Stimulated activated CD4-positive, alpha-beta T cell treated with anti-CD3 and anti-CD28 coated beads, Interleukin-1b, Interleukin-23, amount 100 ng/mL, for 24 hours (primary cell): ENCODE measurements around the gene FAM219A.
"Not testable (repeated sequence)": the region's sequence is repeated elsewhere in the genome, so short reads cannot be mapped to it uniquely, and the experiment has no call there.

Experiments used
- DNase-seq, 4 experiments: peaks; one replicate each; pipeline ENCODE4 v3.0.0-alpha.2; 2020; ENCODE audit warnings: low read depth in 4 of 4, low spot score in 1 of 4

FAM219A gene

DNA sequence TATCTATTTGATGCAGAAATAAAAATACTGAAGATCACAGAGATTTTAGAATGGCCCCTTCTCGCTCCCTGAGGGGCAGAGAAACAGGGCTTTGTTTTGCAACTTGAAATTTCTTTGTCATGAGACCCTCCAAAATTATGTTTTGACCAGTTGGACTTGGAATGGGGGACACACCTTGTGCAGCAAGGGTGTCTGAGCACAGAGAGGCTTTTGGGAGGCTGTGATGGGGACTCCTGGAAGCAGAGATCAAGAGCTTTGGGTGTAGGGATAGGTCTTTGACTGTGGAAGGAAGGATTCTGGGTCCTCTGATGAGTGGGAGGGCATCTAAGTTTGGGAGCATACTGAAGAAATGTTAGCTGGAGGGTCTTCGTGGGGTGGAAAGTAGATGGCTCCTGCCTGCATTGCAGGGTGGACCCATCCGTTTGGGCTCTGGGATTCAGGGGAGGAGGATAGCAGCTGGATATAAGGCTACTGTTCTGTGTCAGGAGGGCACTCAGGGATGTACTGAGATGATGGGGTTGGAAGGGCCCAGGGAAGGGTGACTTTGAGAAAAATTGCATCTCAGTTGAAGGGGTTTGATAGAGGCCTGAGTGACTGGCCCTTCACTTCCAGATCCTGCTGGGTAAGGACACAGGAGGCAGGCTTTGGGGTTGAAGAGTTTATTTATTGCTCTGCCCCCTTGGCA is 79.9 kb downstream of the FAM219A start:
- no peak for DNase-seq

- DNase-seq: no peak
Measured at GRCh38 chr9:34377404-34377746, 81.0 kb downstream of the FAM219A start.

DNA sequence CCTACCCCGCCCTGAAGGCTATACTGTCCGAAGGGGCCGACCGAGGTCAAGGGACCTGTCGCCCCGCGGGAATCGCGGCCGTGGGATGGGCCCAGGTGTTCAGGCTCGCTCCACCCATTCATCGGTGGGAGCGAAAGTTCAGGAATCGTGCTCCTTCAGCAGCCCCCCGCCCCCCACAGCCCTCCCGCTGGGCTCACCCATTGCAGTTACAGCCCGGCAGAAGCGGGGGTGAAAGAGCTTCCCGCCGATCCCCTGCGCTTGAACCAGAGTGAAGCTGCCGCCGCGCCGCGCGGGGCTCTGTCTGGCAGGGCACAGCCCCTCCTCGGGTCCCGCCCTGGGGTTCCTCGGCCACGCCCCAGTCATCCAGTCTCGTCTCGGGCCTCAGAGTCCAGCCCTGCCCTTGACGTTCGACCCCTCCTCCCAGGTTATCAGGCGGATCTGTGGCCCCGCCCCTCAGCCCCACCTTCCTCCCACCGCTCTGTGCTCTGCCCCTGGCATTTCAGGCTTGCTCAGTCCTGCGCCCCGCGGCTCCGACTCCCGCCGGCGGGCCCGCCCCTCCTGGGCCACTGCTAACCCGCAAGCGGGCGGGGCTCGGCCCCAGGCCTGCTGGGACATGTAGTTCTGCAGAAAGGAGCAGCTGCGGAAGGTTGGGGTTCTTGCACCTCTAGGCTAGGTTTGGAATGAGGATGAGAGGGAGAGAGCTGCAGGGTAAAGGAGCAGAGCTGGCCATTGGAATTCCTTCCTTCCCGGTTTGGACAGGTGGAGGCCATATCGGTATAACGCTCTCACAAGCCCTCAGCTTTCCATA is 81.6 kb downstream of the FAM219A start, which contains the start of gene MYORG:
MYORG (minus strand) TSS at position 303 of the 808 bp plus-strand sequence. CDS start 3,955 bp downstream, outside the sequence.
- peak; percentile 85 to 96 (median 90) for DNase-seq

DNA sequence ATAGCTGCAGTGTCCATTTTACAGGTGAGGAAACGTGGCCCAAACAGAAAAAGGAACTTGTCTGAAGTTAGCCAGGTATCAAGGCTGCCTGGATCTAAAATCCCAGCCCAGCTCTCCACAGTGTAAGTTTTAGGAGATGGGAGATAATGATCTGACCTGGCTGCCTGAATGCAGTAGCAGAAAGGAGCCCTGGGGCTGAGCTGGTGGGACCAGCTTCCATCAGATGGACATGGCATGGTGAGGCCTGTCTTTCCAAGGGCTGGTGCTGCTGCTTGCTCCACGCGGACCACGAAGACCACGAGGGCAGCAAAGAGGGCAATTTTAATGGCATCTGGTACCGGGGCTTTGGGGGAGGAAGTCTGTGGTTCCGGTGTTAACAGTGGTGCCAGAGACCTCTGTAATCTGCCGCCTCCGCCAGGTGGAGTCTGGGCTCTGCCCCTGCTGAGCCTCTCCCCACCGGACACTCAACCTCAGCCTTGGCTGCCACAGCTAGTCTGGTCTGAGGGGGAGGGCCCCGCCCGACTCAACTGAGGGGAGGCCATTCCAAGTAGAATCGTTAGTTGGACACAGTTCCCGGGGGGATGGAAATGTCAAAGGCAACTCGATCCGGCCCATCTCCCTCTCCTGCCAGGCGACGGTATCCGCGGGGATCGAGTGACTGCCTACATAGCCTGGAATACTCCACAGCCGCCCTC is 82.3 kb downstream of the FAM219A start:
- DNase-seq: no peak

- no peak for DNase-seq
Measured at GRCh38 chr9:34374905-34375552, 83.3 kb downstream of the FAM219A start.

GRCh38 chr9:34374339-34374738 is 84.0 kb downstream of the FAM219A start:
- DNase-seq: no peak

DNA sequence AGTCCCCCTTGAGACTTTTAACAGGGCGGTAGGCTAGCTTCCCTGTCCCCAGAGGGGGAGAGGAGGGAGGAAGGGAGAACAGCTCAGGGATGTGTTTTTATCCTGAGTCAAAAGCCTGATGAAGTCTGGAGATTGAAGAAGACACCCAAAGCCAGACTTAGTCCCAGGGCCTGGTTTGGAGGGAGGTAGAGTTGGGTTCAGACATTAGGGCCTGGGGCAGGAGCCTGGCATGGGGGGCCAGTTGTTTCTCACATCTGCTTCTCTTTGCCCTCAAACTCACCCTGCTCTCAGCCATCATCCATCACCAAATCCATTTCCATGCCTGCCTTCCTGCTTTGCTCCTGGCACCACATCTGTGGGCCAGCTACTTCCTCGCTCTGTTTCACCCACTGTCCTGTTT is 84.6 kb downstream of the FAM219A start:
- no peak for DNase-seq

GRCh38 chr9:34372467-34373011 is 85.8 kb downstream of the FAM219A start:
- no peak for DNase-seq

DNA sequence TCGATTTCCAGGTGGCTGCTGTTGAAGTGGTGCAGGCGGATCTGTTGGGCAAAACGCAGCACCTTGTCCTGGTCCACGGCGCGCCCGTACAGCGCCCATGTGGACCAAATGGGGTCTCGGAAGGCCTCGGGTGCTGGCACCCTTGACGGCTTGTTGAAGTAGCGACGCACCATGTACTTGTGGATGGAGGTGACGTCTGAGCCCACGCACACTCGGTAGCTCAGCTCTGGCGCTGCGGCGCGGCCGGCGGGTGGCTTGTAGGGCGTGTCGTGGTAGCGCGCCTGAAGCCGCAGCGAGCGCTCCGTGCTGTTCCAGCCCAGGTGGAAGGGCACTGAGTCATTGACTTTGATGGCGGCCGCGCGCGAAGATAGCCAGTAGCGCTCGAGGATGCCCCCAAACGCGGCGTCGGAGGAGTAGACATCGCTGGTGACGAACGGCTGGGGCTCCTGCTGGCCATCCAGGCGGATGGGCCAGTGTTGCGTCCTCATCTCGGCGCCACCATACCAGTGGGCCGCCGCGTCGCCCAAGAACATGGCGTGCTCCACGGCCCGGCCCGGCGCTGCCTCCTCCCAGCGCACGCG is 86.4 kb downstream of the FAM219A start:
- no peak for DNase-seq

DNA sequence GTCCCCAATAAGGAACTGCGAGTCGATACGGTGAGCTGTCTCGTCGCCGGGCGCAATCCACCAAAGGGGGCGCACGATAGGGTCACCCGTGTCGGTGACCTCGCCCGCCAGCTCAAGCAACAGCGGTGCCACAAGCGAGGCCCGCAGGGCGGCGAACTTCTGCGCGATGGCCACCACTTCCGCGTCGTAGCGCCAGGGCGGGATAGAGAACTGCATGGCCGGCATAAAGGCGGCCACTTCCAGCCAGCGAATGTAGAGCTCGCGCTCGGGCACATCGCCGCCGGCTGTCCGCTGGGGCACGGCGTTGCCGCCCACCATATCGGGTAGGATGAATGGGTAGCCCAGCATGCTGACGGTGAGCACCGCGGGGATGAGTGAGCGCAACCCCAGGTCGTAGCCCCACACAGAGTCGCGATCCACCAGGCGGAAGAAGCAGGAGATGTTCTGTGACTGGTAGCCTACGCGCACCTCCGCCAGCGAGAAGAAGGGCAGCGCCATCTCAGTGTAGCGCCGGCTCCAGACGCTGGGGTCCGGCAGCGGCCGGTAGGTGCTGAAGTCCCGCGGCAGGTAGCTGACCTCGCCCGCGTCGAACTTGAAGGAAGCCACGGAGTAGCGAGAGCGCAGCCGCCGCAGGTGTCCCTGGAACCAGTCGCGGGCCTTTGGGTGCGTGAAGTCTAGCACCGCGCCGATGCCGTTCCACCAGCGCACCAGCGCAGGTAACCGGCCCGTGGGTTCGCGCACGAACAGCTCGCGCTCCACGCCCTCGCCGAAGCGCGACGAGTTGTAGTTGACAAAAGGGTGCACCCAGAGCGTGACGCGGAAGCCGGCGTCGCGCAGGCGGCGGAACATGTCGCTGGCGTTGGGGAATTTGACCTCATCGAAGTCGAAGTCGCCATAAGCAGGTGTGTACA is 87.1 kb downstream of the FAM219A start:
- no peak for DNase-seq

DNA sequence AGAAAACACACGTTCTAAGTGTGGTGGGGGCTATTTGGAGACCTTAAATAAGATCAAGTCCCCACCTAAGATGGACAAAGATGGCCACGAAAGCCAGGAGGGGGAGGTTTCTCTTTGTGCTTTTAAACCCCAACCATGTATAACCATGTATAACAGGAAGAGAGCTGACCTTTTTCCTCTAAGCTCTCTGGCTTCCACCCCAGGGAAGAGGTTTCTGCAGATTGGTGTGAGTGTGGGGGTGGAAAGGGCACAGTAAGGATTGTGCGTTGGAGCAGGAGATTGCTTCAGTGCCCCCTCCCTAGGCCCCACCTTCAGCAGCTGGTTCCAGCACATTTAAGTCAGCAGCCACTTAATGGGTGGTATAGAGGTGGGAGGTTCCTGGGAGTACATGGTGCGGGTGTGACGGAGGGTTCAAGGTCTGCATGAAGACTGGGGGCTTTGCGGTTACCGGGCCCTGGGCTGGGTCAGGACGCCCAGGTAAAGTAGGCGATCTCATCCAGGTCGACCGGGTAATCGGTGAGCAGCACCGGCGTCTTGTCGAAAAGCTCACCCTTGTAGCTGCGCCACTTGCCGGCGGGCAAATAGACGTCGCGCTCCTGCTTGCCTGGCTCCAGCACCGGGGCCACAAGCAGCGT is 87.9 kb downstream of the FAM219A start:
- no peak for DNase-seq

DNA sequence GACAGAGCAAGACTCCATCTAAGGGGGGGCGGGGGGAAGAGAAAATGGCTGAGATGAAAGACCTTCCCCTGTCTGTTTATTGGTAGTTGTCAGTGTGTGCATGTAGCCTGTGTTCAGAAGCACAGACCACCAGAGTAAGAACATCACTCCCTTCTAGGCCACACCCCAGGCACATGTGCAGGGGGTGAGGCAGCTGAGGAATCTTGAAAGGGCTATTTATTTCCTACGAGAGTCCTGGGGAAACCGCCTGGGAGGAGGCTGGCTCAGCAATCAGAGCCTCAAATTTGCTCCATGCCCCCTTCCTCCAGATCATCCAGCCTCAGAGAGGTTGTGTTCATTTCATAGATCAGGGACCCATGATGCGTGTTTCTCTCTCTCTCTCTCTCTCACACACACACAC is 88.7 kb downstream of the FAM219A start:
- no peak for DNase-seq

- DNase-seq: not testable (repeated sequence)
Measured at GRCh38 chr9:34368796-34369195, 89.6 kb downstream of the FAM219A start.

DNA sequence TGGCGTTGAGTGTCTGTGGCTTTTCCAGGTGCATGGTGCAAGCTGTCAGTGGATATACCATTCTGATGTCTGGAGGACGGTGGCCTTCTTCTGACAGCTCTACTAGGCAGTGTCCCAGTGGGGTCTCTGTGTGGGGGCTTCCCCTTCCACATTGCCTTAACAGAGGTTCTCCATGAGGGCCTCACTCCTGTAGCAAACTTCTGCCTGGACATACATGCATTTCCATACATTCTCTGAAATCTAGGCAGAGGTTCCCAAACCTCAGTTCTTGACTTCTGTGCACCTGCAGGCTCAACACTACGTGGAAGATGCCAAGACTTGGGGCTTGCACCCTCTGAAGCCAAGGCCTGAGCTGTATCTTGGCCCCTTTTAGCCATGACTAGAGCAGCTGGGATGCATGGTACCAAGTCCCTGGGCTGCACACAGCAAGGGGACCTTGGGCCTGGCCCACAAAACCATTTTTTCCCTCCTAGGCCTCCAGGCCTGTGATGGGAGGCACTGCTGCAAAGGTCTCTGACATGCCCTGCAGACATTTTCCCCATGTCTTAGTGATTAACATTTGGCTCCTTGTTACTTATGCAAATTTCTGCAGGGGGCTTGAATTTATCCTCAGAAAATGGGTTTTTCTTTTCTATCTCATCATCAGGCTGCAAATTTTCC is 90.5 kb downstream of the FAM219A start:
- not testable (repeated sequence) for DNase-seq

GRCh38 chr9:34366365-34366764 is 92.0 kb downstream of the FAM219A start:
- DNase-seq: no peak

DNA sequence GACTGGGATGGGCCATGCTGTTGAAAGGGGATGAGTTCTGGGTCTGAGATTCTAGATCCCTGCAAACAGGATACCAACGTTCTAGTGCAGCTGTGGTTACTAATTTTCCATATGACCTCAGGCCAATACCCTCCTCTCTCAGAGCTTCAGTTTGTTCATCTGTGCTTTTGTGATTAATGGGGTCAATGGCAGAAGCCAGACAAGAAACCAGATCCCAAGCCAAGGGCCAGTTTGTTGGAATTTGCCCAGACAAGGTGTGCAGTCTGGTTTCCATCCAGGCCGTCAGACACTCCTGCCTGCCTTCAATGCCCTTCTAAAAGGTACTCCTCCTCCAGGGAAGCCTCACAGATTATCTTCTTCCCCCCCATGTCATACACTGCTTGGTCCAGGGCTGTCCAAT is 93.1 kb downstream of the FAM219A start:
- no peak for DNase-seq

DNA sequence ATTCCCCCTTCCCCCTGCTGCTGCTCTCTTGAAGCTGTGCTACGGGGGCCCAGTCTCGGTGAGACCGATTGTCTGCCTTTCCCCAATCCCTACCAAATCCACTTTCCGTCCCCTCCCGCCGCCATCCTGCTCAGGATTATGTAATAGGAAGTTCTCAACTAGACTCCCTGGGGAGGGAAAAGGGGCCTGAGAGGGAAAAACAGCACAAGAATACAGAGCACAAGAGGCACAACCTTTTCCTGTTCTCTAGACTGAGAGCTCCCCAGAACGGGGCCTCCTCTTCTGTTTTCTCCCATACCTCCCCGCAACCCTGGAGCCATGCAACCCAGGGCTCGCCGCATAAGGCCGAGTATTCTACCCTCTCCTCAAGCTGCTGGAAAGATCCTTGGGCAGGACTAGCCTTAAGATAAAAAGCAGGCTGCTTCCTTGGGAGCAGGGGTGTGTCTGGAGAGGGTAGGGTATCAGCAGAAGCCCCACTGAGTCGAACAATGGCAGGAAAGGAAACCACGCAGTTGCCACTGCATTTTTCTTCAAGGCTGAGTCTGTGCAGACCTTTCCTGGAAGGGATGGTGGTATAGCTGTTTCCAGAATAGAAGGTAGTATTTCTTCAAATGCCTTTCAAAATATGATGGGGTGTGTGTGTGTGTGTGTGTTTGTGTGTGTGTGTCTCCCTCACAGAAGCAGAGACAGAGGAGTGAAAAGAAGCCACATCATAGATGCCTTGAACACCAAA is 94.6 kb downstream of the FAM219A start:
- no peak for DNase-seq

GRCh38 chr9:34362614-34363214 is 95.7 kb downstream of the FAM219A start:
- DNase-seq: no peak
